Stromal cell of bone marrow (primary cell): ENCODE results near the gene AMT.
"Not testable (repeated sequence)": the region's sequence is repeated elsewhere in the genome, so short reads cannot be mapped to it uniquely, and the experiment has no call there.

Source experiments
- DNase-seq: peaks from one replicate; pipeline ENCODE4 v3.0.0-alpha.2; 2012; ENCODE audit warnings: low read depth

AMT gene

DNA sequence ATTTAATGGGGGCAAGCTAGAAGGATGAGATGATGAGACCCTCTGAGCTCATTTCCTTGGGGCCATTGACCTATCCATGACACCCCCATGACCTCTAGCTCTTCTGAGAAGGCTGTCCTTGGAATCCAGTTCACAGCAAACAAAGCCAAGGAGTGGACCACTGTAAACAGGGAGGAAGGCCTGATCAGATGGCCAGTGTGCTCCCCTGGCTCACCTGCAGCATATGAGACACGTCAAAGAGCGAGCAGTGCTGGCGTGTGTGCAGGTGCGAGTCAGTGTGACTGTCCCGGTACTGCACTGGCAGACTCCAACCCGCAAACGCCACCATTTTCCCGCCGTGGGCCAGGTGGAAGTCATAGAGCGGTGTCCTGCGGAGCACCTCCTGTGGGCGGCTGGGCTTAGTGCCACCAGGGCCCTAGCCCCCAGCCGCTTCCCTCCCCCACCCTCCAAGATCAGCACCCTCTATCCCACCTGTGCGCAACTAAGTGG, 339 bp downstream of the AMT start:
- DNase-seq, result no peak

- no peak for DNase-seq
Observed at GRCh38 chr3:49417516-49418120, 4.7 kb downstream of the AMT start.

DNA sequence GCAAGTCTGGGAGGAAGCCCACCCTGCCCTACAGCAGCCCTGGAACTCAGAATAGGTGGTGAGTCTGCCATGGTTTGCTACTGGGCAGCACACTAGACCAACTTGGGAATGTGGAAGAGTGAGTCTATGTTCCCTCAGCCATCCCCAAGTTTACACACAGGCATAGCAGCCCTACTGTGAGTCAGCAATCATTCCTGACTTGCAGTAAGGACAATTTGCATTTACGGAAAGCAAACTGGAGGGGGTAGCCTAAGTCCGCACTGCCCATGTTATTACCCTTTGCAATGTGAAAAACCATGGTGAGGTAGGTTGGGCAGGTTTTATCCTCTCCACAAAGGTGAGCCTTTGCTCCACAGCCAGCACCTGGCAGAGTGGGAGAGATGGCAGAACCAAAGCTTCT, 5.4 kb downstream of the AMT start:
- no peak for DNase-seq

GRCh38 chr3:49415931-49416601, 6.2 kb downstream of the AMT start:
- no peak for DNase-seq

DNA sequence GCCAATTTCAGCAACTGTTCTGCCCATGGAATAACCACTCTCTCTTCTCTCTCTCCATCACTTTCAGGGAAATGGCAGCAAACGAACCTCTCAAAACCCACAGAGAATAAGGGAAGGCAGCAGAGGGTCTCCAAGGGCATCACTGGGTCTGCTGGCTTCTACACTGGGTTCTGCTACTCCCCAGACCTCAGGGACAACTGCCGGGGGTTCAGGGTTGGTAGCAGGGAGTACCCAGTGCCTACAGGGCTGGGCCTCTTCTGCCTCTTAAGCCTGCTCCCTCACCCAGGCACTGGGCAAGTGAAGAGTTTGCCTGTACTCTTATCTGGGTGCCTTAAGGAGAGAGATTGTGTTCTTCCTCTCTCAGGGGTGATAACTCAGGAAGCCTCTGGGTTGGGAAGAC, 7.5 kb downstream of the AMT start:
- no peak for DNase-seq

- no peak for DNase-seq
Observed at GRCh38 chr3:49413338-49413734, 8.9 kb downstream of the AMT start.

GRCh38 chr3:49412632-49413337, 9.5 kb downstream of the AMT start:
- no peak for DNase-seq

DNA sequence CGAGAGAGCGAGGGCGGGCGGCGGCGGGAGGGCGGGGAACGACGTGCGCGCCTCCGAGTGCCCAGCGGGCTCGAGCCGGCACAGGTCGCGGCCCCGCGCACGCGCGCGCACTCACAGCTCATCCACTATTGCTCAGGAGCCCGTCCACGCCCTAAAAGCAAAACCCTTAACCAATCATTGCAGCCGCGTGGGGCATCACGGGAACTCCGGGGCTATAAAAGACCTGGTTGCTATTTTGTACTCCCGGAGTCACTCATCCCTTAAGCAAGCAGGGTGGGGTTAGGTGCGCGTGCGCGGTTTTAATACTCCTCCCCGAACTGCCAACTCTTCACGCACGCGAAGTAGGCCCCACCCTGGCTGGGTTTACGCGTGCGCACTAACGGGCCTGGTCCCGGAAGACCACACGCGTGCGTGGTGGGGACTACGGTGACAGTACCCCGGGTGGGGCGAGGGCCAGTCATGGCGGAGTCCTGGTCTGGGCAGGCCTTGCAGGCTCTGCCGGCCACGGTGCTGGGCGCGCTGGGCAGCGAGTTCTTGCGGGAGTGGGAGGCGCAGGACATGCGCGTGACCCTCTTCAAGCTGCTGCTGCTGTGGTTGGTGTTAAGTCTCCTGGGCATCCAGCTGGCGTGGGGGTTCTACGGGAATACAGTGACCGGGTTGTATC, 10.2 kb downstream of the AMT start, which contains the start of the genes RHOA and TCTA:
Gene RHOA, minus strand, starts transcription at position 9 of the 664 bp plus-strand sequence. CDS start 36,387 bp downstream, outside the sequence.
Gene TCTA, plus strand, starts transcription at position 456 of the 664 bp plus-strand sequence. Its CDS starts 4 bp downstream, at position 460.
- DNase-seq, result peak; percentile 100

DNA sequence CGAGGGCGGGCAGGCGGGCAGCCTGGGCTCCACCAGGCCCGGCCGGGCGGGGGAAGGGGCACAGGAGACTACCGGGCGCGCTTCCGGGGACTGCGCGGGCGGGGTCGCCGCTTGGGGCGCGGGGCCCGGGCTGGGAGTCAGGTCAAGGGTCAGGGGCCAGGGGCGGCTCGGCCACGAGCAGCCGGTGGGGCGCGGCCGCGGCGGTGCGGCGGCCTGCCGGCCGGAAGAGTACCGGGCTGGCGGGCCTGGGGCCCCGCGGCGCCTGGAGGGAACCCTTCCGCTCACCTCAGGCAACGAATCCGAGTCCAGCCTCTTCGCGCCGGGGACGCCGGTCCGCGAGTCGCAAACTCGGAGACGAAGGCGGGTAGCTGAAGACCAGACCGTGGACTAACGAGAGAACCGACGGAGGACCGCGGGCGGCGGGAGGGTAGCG, 10.7 kb downstream of the AMT start:
- no peak for DNase-seq

DNA sequence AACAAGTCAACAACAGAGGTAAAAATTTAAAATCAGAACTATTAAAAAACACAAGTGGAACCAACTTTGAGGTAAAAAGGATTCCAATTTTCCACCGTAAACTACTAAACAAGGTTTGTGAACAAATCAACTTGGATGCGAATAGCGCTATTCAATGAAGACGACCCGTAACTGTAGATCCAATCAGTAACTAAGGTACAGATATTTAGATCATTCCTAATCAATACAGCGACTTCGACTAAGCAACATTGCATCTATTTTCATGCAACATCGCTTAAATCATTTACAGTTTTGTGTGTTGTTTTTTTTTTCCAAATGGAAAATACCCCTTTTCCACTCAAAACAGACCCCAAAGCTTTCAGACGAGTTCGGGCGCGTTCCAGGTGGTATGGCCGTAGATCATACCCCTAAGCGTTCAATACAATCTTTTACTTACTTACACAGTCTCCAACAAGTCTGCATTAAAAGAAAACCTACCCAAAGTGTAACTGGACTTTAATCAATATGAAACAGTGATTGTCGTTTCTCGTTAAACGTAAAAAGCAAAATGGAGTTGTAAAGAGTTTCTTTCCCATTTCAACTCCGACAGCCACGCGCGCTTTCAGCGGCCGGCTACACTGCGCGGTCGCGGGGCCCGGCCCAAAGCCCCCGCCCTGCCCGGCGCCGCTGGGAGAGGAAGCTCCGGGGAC, 11.3 kb downstream of the AMT start:
- DNase-seq, result no peak

DNA sequence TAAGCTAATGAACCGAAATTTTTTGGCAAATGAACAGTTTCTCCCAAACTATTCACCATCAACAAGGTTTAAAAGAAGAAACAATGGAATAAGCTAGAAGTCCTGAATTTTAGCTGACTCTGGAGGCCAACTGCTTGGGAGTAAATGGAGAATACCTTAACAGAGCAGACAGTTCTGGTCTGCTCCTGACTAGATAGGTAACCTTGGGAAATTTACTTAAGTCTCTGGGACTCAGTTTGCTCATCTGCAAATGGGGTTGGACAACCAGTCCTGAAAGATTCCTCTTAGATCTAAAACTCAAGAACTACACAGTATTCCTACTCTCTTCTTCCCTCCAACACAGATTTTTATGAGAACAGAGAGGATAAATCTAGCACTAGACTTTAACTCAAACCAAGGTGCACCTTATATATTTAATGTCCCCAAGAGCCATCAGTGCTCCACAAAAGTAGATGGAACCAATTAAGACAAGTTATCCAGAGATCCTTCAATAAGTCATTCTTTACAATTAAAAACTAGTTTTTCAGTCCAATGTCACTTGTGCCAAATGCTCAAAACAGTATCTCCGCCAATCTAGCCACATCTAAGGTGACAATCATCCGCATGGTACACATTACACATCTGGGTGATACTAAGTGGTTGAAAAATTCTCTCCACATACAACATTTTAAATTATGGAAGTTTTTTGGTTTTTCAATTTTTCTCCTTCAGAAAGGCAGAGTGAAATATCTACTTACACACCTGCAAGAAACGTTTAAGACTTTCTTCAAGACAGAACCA, 12.0 kb downstream of the AMT start:
- DNase-seq, result no peak

- no peak for DNase-seq
Observed at GRCh38 chr3:49406571-49407565, 15.4 kb downstream of the AMT start.

DNA sequence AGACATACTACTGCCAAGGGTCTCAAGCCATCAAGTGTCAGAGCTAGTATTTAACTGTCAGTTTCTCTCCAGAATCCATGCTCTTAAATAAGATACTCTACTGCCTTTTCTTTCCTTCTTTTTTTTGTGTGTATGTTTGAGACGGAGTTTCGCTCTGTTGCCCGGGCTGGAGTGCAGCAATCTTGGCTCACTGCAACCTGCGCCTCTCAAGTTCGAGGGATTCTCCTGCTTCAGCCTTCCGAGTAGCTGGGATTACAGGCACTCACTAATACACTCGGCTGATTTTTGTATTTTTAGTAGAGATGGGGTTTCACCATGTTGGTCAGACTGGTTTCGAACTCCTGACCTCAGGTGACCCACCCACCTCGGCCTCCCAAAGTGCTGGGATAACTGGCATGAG, 16.7 kb downstream of the AMT start:
- not testable (repeated sequence) for DNase-seq

GRCh38 chr3:49403891-49404290, 18.4 kb downstream of the AMT start:
- no peak for DNase-seq

GRCh38 chr3:49401766-49402165, 20.5 kb downstream of the AMT start:
- no peak for DNase-seq

DNA sequence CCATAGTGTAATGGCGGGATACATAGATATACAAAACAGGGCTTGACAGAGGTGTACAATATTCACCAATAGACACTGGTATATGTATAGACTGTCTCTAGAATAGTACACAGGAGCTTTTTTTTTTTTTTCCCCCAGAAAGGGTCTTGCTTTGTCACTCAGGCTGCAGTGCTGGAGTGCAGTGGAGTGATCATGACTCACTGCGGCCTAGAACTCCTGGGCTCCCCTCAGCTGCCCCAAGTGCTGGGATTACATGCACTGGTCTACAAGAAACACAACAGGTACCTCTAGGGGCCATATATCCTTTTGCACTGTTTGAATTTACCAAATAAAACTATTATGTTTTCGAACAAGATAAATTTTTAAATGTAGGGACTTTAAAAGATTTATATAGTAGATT, 22.8 kb downstream of the AMT start:
- DNase-seq, result no peak

DNA sequence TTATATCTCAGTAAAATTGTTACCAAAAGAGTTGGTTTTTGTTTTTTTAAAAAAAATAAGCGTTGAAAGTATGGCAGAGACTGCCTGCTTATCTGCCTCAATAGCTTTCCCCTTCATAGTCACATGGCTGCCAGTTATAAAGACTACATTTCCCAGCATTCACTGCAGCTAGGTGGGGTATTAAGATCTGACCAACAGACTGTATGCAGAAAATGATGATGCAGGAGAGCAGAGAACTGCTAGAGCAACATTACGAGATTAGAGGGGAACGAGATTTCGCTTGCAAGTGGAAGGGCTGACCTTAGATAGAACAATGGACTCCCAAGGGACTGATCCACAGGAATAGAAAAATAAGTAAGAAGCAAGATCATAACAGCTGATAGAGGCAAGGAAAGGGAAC, 24.8 kb downstream of the AMT start:
- no peak for DNase-seq

- not testable (repeated sequence) for DNase-seq
Observed at GRCh38 chr3:49391310-49391709, 31.0 kb downstream of the AMT start.

DNA sequence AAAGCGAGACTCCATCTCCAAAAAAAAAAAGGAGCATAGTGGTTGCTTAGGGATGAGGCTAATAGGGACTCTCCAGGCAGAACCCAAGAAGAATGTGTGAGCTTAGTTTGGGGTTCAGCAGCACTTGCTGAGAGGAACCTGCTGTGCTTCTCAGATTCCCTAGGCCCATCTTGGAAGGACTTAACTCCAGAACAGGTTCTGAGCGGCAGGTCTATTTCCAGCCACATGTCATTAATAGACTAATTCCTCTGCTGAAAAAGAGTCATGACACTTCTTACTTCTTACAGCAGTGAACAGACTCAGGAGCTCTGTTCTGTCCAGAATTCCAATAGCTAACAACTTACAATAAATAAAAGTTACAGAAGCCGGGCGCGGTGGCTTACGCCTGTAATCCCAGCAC, 33.0 kb downstream of the AMT start:
- no peak for DNase-seq
